CD4-positive, alpha-beta T cell treated with Interleukin-21 for 1 hour (primary cell): Measurements from ENCODE around the gene FGF19.

Source experiments
- DNase-seq: peaks from one replicate; pipeline ENCODE4 v3.0.0-alpha.2; 2020

Gene FGF19

GRCh38 chr11:69703768-69704507 lies at the start of gene FGF19:
TSS of gene FGF19 (minus strand) at chr11:69704022. CDS start at chr11:69703876, 146 bp downstream.
- DNase-seq, result no peak

GRCh38 chr11:69752890-69753289 lies 49.1 kb upstream of the FGF19 start:
- DNase-seq, result no peak

- no peak for DNase-seq
Measured at GRCh38 chr11:69750875-69751597, 47.2 kb upstream of the FGF19 start.

GRCh38 chr11:69750108-69750850 lies 46.5 kb upstream of the FGF19 start:
- no peak for DNase-seq

GRCh38 chr11:69748637-69749036 lies 44.8 kb upstream of the FGF19 start:
- DNase-seq, result no peak

- DNase-seq, result no peak
Measured at GRCh38 chr11:69746752-69747742, 43.2 kb upstream of the FGF19 start.

- no peak for DNase-seq
Measured at GRCh38 chr11:69746140-69746539, 42.3 kb upstream of the FGF19 start.

GRCh38 chr11:69745201-69745600 lies 41.4 kb upstream of the FGF19 start:
- DNase-seq, result no peak

GRCh38 chr11:69744435-69744834 lies 40.6 kb upstream of the FGF19 start:
- no peak for DNase-seq

- no peak for DNase-seq
Measured at GRCh38 chr11:69734841-69735240, 31.0 kb upstream of the FGF19 start.

- no peak for DNase-seq
Measured at GRCh38 chr11:69734367-69734766, 30.5 kb upstream of the FGF19 start.

GRCh38 chr11:69732910-69733309 lies 29.1 kb upstream of the FGF19 start:
- no peak for DNase-seq

- no peak for DNase-seq
Measured at GRCh38 chr11:69731110-69731509, 27.3 kb upstream of the FGF19 start.

- DNase-seq, result no peak
Measured at GRCh38 chr11:69730500-69730899, 26.7 kb upstream of the FGF19 start.

- no peak for DNase-seq
Measured at GRCh38 chr11:69729252-69729651, 25.4 kb upstream of the FGF19 start.

- DNase-seq, result no peak
Measured at GRCh38 chr11:69727266-69727665, 23.4 kb upstream of the FGF19 start.

- no peak for DNase-seq
Measured at GRCh38 chr11:69726481-69726880, 22.7 kb upstream of the FGF19 start.

- no peak for DNase-seq
Measured at GRCh38 chr11:69726019-69726418, 22.2 kb upstream of the FGF19 start.

GRCh38 chr11:69721745-69722144 lies 17.9 kb upstream of the FGF19 start:
- DNase-seq, result no peak

GRCh38 chr11:69721106-69721505 lies 17.3 kb upstream of the FGF19 start:
- DNase-seq, result no peak

- no peak for DNase-seq
Measured at GRCh38 chr11:69718912-69719311, 15.1 kb upstream of the FGF19 start.

GRCh38 chr11:69718147-69718546 lies 14.3 kb upstream of the FGF19 start:
- DNase-seq, result no peak
